GM12874 (cell line): ENCODE data around the gene RPAP3.

Source experiments
- CTCF ChIP-seq: IDR thresholded peaks from 2 replicates; pipeline ENCODE4 v1.5.1; 2011; ENCODE audit warnings: low read depth, mild to moderate bottlenecking, control low read depth, low read length, moderate library complexity; ENCODE audit not compliant: insufficient read depth

RPAP3 gene

GRCh38 chr12:47725091-47725772, 19.4 kb upstream of the RPAP3 start, which contains the start of gene ENDOU:
ENDOU (minus strand) TSS chr12:47725490; CDS start chr12:47725413, 77 bp downstream.
- no peak for TF ChIP-seq CTCF

GRCh38 chr12:47722941-47723631, 17.3 kb upstream of the RPAP3 start:
- no peak for TF ChIP-seq CTCF

- TF ChIP-seq CTCF, result no peak
Observed at GRCh38 chr12:47722136-47722834, 16.5 kb upstream of the RPAP3 start.

- no peak for TF ChIP-seq CTCF
Observed at GRCh38 chr12:47721431-47721973, 15.7 kb upstream of the RPAP3 start.

GRCh38 chr12:47718531-47718930, 12.7 kb upstream of the RPAP3 start:
- TF ChIP-seq CTCF, result no peak

GRCh38 chr12:47717443-47718193, 11.8 kb upstream of the RPAP3 start:
- TF ChIP-seq CTCF, result peak; percentile 73
